HG03097 (cell line): ENCODE measurements around the gene AHSP.
A peak's percentile ranks its signal among the peaks of the same experiment; 100 is the strongest.
"Not testable (repeated sequence)": the region's sequence is repeated elsewhere in the genome, so short reads cannot be mapped to it uniquely, and the experiment has no call there.

Experiments used
- ATAC-seq: cut with Tn5 transposase; IDR thresholded peaks from one replicate; pipeline ENCODE4 v1.9.1; 2021; ENCODE audit not compliant: unreplicated experiment, low FRiP score

The AHSP gene

DNA sequence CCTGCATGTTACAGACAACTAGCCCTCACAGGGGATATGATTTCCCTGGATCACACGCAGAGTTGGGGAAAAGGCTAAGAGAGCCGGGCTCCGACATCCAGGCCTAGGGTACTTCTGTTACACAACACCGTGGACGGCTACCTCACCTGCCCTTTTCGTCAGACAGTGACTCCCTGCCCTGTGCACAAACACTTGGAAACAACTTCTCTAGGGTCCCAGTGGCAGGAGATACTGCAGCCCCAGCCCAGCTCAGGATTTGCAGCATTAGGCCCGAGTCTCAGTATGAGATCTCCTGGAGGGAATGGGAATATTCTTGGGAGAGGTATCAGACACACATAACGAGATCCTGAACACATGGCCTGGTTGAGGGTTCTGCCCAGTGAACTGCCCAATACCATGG, 27.8 kb upstream of the AHSP start:
- ATAC-seq: no peak

DNA sequence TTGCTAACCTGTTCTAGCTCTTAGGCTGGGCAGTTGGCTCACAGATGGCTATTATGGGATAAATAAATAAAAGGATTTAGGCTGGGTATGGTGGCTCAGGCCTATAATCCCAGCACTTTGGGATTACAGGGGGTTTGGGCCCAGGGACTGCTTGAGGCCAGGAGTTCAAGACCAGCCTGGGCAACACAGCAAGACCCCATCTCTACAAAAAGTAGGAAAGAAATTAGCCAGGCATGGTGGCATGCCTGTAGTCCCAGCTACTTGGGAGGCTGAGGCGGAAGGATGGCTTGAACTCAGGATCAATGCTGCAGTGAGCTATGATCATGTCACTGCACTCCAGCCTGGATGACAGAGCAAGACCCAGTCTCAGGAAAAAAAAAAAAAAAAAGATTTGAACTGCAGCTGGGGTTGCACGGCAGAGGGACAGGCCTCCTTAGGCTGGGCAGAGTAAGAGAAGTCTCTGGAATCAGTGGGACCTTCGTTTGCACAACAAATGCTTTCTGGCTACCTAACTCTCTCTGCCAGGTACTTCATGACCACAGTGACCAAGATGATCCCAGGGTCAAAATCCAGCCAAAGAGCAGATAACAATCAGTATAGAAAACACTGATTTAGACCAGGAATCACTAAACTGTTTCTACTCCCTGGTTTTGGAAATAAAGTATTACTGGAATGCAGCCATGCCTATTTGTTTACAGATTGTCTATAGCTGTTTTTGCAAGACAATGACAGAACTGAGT, 26.3 kb upstream of the AHSP start:
- no peak for ATAC-seq

DNA sequence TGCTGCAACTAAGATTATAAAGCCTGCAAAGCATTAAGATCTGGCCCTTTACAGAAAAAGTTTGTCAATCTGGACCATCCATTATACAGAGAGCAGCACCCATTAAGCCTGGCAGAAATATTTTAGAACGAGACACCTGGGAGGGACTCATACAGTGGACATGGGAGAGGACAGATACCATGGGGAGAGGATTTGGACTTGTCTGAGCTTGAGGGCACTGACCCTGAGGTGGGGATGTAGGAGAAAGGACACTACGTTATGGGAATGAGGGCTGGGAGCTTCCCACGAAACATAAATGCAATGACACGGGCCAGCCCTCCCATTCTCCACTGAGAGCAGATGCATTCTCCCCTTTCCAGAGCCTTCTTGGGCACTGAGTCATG, 25.7 kb upstream of the AHSP start:
- ATAC-seq: no peak

DNA sequence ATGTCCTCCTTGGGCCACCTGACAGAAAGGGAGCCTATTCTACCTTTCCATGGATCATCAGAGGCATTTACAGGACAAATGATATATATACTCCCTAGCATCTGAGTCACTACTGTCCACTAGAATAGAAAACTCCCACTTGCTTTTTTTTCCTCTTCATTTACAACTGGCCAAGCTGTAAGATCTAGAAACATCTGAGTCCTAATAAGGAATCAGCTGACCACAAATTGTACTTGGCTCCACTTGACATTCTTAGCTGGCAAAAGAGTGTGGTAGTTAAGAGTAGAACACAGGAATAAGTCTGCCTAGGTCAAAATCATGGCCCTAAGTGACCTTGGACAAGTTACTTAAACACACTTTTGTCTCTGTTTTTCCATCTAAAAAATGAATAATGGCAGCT, 24.7 kb upstream of the AHSP start:
- no peak for ATAC-seq

DNA sequence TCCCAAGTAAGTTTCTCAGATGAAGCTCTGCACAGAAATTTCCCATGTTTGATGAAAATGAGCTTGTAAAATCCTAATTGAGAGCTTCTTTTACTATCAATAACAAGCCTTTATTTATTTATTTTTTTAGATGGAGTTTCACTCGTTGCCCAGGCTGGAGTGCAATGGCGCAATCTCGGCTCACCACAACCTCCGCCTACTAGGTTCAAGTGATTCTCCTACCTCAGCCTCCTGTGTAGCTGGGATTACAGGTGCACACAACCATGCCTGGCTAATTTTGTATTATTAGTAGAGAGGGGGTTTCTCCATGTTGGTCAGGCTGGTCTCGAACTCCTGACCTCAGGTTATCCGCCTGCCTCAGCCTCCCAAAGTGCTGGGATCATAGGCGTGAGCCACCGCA, 24.1 kb upstream of the AHSP start:
- ATAC-seq: not testable (repeated sequence)

DNA sequence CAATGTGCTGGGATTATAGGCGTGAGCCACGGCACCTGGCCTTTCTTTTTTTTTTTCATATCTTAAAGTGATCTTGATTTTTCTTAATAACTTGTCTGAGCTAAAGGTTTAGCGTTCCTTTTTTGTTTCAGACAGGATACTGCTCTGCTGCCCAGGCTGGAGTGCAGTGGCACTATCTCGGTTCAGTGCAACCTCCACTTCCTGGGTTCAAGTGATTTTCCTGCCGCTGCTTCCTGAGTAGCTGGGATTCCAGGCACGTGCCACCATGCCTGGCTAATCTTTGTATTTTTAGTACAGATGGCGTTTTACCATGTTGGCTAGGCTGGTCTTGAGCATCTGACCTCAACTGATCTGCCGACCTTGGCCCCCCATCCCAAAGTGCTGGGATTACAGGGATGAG, 23.5 kb upstream of the AHSP start:
- no peak for ATAC-seq

DNA sequence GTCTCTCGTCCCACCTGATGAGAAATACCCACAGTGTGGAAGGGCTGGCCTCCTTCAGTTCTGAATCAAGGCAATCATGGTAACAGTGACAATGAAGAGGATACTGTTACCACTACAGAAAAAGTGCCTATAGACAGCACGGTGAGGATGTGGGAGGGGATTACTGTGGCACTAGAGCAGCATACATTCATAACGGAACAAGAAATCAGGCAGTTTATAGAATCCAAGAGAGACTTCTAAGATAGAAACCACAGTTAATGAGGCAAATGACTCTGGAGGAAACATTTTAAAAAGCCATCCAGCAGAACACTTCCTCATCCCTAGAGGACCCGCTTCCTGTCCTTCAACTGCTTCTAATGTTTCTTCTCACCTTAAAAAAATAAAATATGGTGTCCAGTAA, 22.2 kb upstream of the AHSP start:
- no peak for ATAC-seq

DNA sequence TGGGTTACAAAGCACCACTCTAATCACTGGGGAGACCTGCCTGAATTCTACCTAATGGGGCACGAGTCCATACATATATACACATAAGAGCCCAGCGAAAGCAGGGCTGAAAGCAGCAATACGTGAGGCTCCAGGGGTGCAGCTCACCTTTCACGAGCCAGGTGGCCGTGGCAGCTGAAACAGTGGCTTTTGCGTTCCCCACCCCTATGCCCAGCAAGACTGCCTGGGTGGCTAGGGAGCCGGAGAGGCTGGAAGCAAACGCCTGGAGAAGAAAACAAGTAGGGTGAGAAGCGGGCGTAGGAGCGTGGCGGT, 20.1 kb upstream of the AHSP start:
- peak; percentile 20 for ATAC-seq

DNA sequence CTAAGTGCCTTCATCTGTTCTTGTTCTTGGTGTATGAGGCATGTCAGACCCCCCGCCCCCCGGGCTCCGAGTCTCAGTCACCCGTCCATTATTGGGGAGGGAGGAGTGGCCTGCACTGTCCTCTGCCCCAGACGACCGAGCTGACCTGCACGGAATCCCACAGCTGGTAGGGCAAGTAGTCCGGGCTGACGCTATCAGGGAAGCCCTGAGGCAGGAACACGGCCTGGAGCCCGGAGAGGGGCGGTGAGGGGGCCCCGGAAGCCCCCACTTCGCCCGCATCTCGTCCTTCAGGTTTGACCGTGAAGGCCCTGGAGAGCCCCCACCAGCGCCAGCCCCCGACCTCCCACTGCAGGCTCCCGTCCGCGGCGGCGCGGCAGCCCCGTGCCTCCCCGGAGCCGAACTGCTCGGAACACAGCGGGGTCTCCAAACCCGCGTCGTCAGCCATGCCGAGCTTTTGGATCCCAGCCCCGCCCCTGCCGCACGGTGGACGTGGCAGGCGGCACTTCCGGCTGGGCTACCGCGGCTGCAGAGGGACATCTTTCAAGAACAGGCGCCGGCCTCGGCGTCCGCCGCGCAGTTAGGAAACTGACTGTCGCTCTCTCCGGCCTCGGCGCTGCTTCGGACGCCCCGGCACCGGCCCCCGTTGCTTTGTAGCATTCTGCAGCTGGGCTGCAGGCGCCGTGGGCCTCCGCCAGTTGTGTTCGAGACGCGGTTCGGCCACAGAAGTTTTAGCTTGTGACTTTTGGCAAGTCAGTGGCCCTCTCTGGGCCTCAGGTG, 19.6 kb upstream of the AHSP start, which contains the start of gene RUSF1:
Gene RUSF1 (minus strand): TSS at position 463 of the 777 bp plus-strand sequence. CDS start 18 bp downstream, at position 445.
- peak; percentile 86 for ATAC-seq

DNA sequence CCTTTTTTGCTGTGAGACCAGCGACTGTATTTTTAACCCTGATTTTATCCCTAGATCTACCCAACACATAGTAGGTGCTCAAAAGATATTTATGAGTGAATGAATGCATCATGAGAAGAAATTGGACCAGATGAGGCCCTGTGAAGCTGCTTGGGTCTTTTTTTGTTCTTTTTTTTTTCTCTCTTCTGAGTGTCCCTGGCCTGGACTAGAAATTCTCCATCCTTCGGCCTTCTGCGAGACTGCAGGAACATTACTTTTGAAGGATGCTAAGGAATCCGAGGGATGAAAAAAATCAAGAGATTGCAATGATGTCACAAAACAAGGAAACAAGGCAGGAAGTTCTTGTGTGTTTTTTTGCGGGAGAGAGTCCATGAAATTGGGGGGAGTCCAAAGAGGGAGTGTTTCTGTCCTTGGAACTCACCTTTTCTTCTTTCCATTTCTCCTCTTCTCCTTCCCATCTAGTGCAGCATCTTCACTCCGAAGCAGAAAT, 18.9 kb upstream of the AHSP start:
- ATAC-seq: peak; percentile 4

DNA sequence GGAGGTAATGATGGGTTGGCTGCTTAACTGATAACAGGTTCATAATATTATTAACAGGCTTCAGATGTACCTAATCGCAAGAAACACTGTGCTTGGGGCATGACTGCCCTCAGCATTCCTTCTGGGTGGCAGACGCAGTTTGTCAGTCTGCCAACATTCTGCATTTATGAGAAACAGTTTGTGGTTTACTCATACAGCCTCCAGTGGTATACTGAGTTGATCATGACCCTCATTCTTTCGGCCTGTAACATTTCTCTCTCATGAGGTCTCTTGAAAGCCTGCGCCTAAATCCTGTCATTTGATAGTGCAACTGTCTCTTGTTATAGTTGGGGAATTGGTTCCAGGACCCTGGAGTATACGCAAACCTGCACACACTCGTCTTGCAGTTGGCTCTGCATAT, 14.6 kb upstream of the AHSP start:
- ATAC-seq: no peak

DNA sequence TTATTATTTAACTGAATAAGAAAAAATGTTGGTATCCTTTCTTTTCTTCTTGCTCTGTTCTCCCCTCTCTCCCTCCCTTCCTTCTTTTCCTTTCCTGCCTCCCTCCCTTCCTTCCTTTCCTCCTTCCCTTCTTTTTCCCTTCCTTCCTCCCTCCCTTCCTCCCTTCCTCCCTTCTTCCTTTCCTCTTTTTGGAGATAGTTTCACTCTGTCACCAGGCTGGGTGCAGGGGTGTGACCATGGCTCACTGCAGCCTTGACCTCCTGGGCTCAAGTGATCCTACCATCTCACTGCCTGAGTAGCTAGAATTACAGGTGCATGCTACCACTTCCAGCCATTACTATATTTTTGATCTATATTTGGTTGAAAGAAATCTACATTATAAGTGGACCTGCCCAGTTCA, 13.8 kb upstream of the AHSP start:
- no peak for ATAC-seq

DNA sequence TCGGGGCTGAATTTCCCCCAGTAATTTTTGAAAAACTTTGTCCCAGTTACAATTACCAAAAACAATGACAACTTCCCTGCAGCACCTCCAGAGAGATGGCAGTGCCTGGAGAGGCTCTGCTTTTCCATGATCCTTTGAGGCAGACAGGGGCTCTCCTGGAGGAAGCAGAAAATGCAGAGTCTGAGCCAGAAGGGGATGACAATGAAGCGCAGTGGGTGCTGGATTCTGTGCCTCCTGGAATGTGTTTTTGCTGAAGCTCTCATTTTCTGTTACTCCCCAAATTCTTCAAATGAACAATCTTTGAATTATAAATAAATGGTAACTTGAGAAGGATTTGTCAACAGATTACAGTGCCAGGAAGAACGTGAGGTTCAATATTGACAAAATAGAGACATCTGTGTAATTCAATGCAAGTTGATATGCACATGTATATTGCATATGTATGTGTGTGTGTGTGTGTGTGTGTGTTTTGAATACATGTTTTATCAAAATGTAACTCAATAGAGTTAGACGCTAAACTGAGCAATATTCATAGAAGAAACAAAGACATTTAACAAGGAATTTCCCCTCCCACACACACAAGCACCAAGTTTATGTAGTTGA, 9.8 kb upstream of the AHSP start:
- no peak for ATAC-seq

DNA sequence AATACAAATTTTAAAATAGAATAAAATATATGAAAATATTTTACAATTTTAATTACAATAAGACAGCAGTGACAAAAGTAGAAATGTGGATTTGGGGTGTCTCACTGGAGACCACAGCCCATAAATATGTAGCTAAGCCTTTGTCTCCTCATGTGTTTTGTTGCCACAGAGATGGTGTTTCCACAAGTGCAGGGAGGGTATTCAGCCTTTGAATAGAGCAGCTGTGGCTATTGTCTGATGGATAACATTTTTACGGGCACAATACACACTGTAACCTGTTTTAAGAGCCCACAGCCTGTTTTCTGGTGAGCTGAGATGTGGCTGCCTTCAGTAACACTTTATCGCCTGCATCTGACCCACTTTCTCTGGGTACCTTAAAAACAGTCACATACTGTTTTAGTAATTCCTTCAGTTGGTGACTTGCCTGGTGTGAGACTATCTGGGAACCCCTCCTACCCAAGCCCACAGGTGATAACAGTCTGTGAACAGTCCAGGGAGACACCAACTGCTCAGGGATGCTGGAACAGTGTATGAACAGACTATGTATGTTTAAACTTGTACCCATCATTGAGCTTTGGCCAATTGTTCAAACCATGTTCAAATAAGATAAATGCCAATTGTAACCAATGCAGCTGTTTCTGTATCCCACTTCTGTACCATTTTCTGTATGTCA, 7.8 kb upstream of the AHSP start:
- no peak for ATAC-seq

DNA sequence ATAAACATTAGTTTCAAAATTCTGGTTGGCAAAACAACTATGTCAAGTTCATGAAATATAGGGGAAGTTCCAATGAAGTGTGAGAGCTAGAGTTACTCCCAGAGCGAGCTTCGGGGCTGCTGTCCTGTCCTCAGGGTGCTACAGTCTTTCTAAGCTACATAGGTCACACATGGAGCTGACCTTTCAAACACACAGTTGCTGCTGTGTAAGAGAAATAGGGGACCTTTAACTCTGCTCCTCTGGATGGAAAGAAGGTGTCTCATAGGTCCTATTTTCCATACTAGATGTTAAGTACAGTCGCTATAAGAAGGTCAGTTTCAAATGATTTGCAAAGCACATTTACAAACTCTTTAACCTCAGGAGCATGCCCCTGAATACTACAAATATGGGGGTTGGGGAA, 6.3 kb upstream of the AHSP start:
- no peak for ATAC-seq

DNA sequence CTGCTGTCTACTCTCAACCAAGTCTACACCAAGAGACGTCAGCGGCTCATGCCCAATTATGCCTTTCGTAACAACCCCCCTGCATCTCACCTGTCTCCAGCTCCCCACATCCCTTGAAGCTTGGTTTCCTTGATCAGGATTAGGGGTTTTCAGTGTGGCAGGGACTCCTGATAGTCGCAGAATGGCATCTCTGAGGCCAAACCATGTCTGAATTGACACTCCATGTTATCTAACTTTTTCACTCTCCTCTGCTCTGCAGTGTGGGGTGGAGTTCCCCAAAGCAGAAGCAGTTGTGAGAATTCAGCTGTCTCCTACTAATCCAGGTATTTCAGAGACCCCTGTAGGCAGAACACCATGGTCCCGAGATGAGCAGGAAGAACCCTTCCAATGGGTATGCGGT, 5.6 kb upstream of the AHSP start:
- no peak for ATAC-seq

DNA sequence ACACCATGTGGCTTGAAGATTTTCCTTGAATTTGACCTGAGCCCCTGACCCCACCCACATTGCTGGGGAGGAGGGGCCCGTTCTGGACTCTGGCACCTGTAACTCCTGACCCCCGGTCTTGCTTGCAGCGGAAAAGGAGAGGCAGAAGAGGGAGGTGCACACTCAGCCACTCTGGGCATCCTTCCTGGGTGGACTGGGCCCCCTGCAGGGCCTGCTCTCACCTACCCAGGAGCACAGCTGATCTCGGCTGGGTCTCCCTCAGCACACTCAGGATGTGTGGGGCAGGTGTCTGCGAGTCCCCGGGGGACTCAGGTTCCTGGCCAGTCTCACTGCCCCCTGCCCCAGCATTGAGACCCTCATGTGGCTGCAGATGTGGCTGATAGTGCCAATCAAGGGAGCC, 3.9 kb upstream of the AHSP start:
- ATAC-seq: not testable (repeated sequence)

DNA sequence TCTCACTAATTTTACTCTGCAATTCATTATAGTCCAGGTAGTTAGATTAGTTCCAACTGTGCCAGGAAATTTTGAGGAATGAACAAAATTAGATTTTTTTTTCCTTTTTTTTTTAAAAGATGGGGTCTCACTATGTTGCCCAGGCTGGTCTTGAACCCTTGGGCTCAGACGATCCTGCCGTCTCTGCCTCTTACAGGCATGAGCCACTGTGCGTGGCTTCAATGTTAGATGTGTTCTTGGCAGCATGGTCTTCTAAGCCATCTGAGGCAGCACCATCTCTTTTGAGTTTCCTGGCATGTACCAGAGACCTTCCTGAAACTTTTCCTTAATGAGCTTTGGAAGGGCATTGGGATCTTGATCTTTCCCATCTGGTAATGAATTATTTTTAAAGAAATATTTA, 2.6 kb upstream of the AHSP start:
- no peak for ATAC-seq

DNA sequence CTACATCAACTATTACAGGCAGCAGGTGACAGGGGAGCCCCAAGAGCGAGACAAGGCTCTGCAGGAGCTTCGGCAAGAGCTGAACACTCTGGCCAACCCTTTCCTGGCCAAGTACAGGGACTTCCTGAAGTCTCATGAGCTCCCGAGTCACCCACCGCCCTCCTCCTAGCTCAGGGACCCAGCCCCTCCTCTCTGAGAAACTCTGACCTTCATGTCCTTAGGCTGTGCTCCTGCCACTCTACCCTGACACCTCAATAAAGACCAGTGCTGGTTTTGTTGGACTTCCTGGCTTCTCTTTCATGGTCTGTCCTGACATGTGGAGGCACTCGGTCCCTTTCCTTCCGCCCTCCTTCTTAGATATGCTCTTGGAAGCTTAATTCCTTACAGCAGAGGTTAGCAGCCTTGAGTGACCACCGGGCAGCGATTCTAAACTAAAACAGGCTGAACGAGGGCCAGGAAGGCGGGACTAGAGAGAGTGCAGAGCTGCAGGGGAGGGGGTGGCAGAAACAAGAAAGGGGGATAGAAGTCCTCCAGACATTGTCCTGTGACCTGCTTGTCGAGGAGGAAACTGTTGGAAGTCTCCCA, 915 bp downstream of the AHSP start:
- ATAC-seq: no peak

DNA sequence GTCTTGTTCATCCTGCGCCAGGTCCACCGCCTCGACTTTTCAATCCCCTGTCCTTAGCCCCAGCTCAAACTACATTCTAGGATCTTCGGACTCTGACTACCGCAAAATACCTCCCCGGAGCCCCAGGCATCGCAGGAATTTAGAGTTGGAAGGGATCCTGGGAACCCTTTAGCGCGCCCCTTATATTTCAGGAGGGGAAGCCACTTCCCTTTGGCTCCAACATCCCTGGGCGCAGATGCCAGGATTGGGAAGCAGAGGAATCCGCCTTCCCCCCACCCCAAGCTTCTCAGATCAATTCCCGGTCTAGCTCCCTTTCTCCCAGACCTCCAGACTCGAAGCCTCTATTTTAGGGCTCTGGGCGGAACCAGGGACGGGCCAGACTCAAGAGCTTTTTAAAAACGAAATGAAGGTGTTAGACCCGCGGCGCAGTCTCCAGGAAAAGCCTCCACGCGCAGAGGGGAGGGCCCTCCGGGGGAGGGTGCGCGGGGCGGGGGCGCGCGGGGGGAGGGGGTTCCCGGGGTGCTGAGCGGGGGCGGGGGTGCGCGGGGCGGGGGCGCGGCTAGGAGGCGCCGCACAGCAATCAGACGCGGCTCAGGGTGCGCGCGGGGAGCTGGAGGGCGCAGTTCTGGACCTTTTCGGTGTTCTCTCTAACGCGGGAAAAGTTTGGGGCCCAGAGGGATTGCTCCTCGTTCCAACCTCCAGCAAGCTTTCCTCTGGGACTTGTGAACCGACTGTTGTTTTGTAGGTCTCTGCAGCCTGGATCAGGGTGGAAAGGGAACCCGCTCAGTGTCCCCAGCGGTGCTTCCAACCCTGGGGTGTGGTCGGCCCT, 1.6 kb downstream of the AHSP start:
- no peak for ATAC-seq
